Vagina (tissue), 2 donors: Measurements from ENCODE around the gene CMYA5. TPM values are rescaled to one million over a fixed set of nuclear protein-coding genes. Genes with fewer than 3 reads are reported as not detected.

ENCODE experiments used
- DNase-seq, 2 donors: peaks; one replicate each; pipeline ENCODE4 v3.0.0-alpha.2; 2017; ENCODE audit errors: extremely low spot score in 2 of 2
- H3K27ac ChIP-seq: fragments of 200-600 bp; sonication (generic); one replicate; pipeline ENCODE4 v1.5.1; 2019
- H3K27me3 ChIP-seq: fragments of 200-600 bp; sonication (generic); one replicate; pipeline ENCODE4 v1.5.1; 2019
- H3K36me3 ChIP-seq, 2 donors: fragments of 200-600 bp; sonication (generic); one replicate each; pipeline ENCODE4 v1.5.1; 2017 to 2019
- H3K4me1 ChIP-seq: fragments of 200-600 bp; sonication (generic); one replicate; pipeline ENCODE4 v1.5.1; 2019
- H3K4me3 ChIP-seq, 2 donors: fragments of 200-600 bp; sonication (generic); 1 replicate in 1 of 2; 2 replicates in 1 of 2; pipeline ENCODE4 v1.5.1; 2016 to 2019
- H3K9me3 ChIP-seq: fragments of 200-600 bp; sonication (generic); one replicate; pipeline ENCODE4 v1.5.1; 2019
- CTCF ChIP-seq, 3 experiments: fragments of 450-650 bp in 2 of 3; fragments of 200-600 bp in 1 of 3; sonication (generic) in 1 of 3; IDR thresholded peaks; one replicate each; pipeline ENCODE4 v1.5.1; 2017 to 2019; ENCODE audit warnings: antibody characterized with exemption in 3 of 3, mild to moderate bottlenecking in 2 of 3, moderate library complexity in 2 of 3
- POLR2A ChIP-seq, 2 donors: fragments of 450-650 bp; IDR thresholded peaks; one replicate each; pipeline ENCODE4 v1.6.1; 2017; ENCODE audit warnings: antibody characterized with exemption in 2 of 2, mild to moderate bottlenecking in 2 of 2, moderate library complexity in 2 of 2
- POLR2AphosphoS5 ChIP-seq, 2 donors: sonication (generic); formaldehyde crosslinking; IDR thresholded peaks; one replicate each; pipeline ENCODE4 v1.9.0; 2017; ENCODE audit warnings: antibody characterized with exemption in 2 of 2, mild to moderate bottlenecking in 2 of 2, low read depth in 1 of 2; ENCODE audit not compliant: insufficient read depth in 1 of 2
- intact Hi-C: fragments of 100-400 bp; cut with DNase I; formaldehyde crosslinking; loops from one replicate; pipeline ENCODE4 v1.15.1; 2023
- total RNA-seq: library from RNA; depleted of rRNA; stranded (reverse); fragments of >200 nt; gene quantifications from one replicate; pipeline ENCODE4 v1.2.3, GENCODE V29; 2016

The CMYA5 gene
- total RNA-seq, 1 donor from 2014 or later: 10.1 TPM

GRCh38 chr5:79694183-79694582 lies 4.5 kb downstream of the CMYA5 start:
- Histone ChIP-seq H3K4me3 (no peak overlapping the region), H3K36me3 (no peaks in the 10 kb centered on the region), H3K27ac (no peak overlapping the region), H3K9me3 (no peaks in the 10 kb centered on the region), H3K4me1 (peaks cover 8% of the 10 kb centered on the region), H3K27me3 (no peaks in the 10 kb centered on the region)
- no peak for DNase-seq
- TF ChIP-seq POLR2A (IDR thresholded peaks at IDR 0.05) (no peak), CTCF (IDR thresholded peaks at IDR 0.05) (no peak), POLR2AphosphoS5 (IDR thresholded peaks at IDR 0.05; ENCODE audit: insufficient read depth in 1 of 2, low read depth in 1 of 2) (no peak)
- intact Hi-C loops: no loop called here

GRCh38 chr5:79694652-79695051 lies 5.0 kb downstream of the CMYA5 start:
- peaks cover 4% of the 10 kb centered on the region for H3K4me1 ChIP-seq
- no peaks in the 10 kb centered on the region for H3K36me3 ChIP-seq
- no peaks in the 10 kb centered on the region for H3K9me3 ChIP-seq
- no peaks in the 10 kb centered on the region for H3K27me3 ChIP-seq
- H3K27ac ChIP-seq: no peak overlapping the region
- DNase-seq: no peak
- H3K4me3 ChIP-seq: no peak overlapping the region
- TF ChIP-seq POLR2A (IDR thresholded peaks at IDR 0.05) (no peak), POLR2AphosphoS5 (IDR thresholded peaks at IDR 0.05; ENCODE audit: insufficient read depth in 1 of 2, low read depth in 1 of 2) (no peak)
- intact Hi-C loops: no loop called here

- Histone ChIP-seq H3K27me3 (no peaks in the 10 kb centered on the region), H3K4me3 (no peak overlapping the region), H3K36me3 (no peaks in the 10 kb centered on the region), H3K9me3 (no peaks in the 10 kb centered on the region), H3K27ac (no peak overlapping the region), H3K4me1 (no peaks in the 10 kb centered on the region)
- no peak for TF ChIP-seq CTCF (IDR thresholded peaks at IDR 0.05)
- no peak for TF ChIP-seq POLR2AphosphoS5 (IDR thresholded peaks at IDR 0.05; ENCODE audit: insufficient read depth in 1 of 2, low read depth in 1 of 2)
- TF ChIP-seq POLR2A (IDR thresholded peaks at IDR 0.05): no peak
- intact Hi-C loops: no loop called here
- no peak for DNase-seq
These were observed 5.9 kb downstream of the CMYA5 start for GRCh38 chr5:79695526-79695925.

GRCh38 chr5:79697222-79698170 lies 7.9 kb downstream of the CMYA5 start:
- Histone ChIP-seq H3K4me1 (no peaks in the 10 kb centered on the region), H3K9me3 (no peaks in the 10 kb centered on the region), H3K27me3 (no peaks in the 10 kb centered on the region), H3K4me3 (no peak overlapping the region), H3K36me3 (no peaks in the 10 kb centered on the region), H3K27ac (no peak overlapping the region)
- TF ChIP-seq CTCF (IDR thresholded peaks at IDR 0.05): no peak
- no peak for TF ChIP-seq POLR2AphosphoS5 (IDR thresholded peaks at IDR 0.05; ENCODE audit: insufficient read depth in 1 of 2, low read depth in 1 of 2)
- TF ChIP-seq POLR2A (IDR thresholded peaks at IDR 0.05): no peak
- no peak for DNase-seq
- intact Hi-C loops: no loop called here

GRCh38 chr5:79699763-79700400 lies 10.2 kb downstream of the CMYA5 start:
- H3K27ac ChIP-seq: no peak overlapping the region
- TF ChIP-seq CTCF (IDR thresholded peaks at IDR 0.05) (no peak), POLR2AphosphoS5 (IDR thresholded peaks at IDR 0.05; ENCODE audit: insufficient read depth in 1 of 2, low read depth in 1 of 2) (no peak), POLR2A (IDR thresholded peaks at IDR 0.05) (no peak)
- intact Hi-C loops: no loop called here
- H3K4me1 ChIP-seq: no peaks in the 10 kb centered on the region
- no peak for DNase-seq
- no peaks in the 10 kb centered on the region for H3K27me3 ChIP-seq
- no peaks in the 10 kb centered on the region for H3K9me3 ChIP-seq
- no peaks in the 10 kb centered on the region for H3K36me3 ChIP-seq
- no peak overlapping the region for H3K4me3 ChIP-seq
